ENCODE measurements around the gene PTPRZ1.

DNA sequence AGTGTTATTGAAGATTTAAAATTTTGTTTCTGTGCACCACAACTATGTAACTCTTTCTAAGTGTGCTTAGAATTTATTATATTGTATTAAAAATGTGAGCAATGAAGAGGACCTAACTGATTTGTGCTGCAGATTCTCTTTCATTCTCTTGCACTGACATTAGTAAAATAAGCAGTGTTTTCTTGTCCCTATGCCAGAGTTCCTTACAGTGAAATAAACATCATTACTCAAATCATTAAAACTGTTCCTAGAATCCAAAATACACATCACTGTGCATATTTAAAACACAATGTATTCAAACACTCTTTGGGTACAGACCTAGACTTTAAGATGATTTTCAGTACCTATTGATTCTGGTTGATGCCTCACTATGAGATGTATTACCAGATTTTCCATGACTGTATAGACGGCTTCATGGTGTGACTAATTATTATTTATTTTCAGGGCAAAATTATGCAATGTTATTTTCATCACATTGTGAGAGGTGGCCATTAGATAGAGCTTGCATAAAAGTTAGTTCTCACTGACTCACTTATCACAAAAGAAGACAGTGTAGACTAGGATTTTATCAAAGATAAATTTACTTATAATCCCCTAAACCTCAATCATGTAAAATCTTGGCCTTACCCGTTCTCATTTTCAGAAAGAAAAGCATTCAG, 93.4 kb downstream of the PTPRZ1 start:
- TF ChIP-seq, protein P1, sequence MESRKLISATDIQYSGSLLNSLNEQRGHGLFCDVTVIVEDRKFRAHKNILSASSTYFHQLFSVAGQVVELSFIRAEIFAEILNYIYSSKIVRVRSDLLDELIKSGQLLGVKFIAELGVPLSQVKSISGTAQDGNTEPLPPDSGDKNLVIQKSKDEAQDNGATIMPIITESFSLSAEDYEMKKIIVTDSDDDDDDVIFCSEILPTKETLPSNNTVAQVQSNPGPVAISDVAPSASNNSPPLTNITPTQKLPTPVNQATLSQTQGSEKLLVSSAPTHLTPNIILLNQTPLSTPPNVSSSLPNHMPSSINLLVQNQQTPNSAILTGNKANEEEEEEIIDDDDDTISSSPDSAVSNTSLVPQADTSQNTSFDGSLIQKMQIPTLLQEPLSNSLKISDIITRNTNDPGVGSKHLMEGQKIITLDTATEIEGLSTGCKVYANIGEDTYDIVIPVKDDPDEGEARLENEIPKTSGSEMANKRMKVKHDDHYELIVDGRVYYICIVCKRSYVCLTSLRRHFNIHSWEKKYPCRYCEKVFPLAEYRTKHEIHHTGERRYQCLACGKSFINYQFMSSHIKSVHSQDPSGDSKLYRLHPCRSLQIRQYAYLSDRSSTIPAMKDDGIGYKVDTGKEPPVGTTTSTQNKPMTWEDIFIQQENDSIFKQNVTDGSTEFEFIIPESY (IDR thresholded peaks at IDR 0.05): no peak
- TF ChIP-seq, protein P2, sequence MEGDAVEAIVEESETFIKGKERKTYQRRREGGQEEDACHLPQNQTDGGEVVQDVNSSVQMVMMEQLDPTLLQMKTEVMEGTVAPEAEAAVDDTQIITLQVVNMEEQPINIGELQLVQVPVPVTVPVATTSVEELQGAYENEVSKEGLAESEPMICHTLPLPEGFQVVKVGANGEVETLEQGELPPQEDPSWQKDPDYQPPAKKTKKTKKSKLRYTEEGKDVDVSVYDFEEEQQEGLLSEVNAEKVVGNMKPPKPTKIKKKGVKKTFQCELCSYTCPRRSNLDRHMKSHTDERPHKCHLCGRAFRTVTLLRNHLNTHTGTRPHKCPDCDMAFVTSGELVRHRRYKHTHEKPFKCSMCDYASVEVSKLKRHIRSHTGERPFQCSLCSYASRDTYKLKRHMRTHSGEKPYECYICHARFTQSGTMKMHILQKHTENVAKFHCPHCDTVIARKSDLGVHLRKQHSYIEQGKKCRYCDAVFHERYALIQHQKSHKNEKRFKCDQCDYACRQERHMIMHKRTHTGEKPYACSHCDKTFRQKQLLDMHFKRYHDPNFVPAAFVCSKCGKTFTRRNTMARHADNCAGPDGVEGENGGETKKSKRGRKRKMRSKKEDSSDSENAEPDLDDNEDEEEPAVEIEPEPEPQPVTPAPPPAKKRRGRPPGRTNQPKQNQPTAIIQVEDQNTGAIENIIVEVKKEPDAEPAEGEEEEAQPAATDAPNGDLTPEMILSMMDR (IDR thresholded peaks at IDR 0.05; ENCODE audit: low read depth, low read length, missing input control): no peak
- TF ChIP-seq, protein P3, sequence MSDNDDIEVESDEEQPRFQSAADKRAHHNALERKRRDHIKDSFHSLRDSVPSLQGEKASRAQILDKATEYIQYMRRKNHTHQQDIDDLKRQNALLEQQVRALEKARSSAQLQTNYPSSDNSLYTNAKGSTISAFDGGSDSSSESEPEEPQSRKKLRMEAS (IDR thresholded peaks at IDR 0.05): no peak
- TF ChIP-seq FOXA2 (IDR thresholded peaks at IDR 0.05) (no peak), RAD21 (IDR thresholded peaks at IDR 0.05) (no peak)
- TF ChIP-seq, protein P4, sequence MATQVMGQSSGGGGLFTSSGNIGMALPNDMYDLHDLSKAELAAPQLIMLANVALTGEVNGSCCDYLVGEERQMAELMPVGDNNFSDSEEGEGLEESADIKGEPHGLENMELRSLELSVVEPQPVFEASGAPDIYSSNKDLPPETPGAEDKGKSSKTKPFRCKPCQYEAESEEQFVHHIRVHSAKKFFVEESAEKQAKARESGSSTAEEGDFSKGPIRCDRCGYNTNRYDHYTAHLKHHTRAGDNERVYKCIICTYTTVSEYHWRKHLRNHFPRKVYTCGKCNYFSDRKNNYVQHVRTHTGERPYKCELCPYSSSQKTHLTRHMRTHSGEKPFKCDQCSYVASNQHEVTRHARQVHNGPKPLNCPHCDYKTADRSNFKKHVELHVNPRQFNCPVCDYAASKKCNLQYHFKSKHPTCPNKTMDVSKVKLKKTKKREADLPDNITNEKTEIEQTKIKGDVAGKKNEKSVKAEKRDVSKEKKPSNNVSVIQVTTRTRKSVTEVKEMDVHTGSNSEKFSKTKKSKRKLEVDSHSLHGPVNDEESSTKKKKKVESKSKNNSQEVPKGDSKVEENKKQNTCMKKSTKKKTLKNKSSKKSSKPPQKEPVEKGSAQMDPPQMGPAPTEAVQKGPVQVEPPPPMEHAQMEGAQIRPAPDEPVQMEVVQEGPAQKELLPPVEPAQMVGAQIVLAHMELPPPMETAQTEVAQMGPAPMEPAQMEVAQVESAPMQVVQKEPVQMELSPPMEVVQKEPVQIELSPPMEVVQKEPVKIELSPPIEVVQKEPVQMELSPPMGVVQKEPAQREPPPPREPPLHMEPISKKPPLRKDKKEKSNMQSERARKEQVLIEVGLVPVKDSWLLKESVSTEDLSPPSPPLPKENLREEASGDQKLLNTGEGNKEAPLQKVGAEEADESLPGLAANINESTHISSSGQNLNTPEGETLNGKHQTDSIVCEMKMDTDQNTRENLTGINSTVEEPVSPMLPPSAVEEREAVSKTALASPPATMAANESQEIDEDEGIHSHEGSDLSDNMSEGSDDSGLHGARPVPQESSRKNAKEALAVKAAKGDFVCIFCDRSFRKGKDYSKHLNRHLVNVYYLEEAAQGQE (IDR thresholded peaks at IDR 0.05): no peak
